Lung microvascular endothelial cell (primary cell): ENCODE results near the gene TAS1R3. TPM values are rescaled to one million over a fixed set of nuclear protein-coding genes. Genes with fewer than 3 reads are reported as not detected.

Experiments used
- DNase-seq, 2 donors: peaks; one replicate each; pipeline versions ENCODE4 v3.0.0 to v3.0.0-alpha.2; 2010; ENCODE audit warnings: low read depth in 2 of 2
- total RNA-seq: library from RNA; depleted of rRNA; stranded (reverse); fragments of >200 nt; gene quantifications from 2 replicates; pipeline ENCODE4 v1.2.1, GENCODE V29; 2014

TAS1R3 gene
- total RNA-seq, 1 donor from 2014 or later: 0.20 TPM

DNA sequence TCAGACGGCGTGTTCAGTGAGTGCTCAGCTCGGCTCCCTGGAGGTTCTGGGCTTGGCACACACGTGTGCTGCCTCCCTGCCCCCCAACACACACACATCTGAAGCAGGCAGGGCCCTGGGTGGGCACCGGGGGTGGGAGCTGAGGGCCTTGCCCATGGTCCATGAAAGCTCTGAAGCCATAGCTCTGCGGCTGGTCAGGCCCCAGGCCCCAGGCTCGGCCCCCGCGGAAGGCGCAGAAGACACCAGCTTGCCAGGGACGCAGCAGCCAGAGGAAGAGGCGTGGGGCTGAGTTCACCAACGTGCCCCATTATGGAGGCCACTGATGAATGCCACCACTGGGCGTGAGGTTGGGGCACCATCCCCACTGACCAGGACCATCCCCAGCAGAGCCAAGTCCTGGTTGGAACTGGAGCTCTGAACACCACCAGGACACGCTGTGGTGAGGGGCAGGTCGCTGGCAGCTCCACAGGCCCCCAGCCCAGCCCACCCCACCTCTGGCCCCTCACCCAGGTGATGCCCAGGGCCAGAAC lies 39.8 kb downstream of the TAS1R3 start:
- DNase-seq: no peak

- no peak for DNase-seq
These were observed 40.3 kb downstream of the TAS1R3 start for GRCh38 chr1:1371364-1371745.

- DNase-seq: peak; percentile 51 to 71
These were observed 40.9 kb downstream of the TAS1R3 start for GRCh38 chr1:1371746-1372711.

GRCh38 chr1:1373051-1373814 lies 42.2 kb downstream of the TAS1R3 start:
- DNase-seq: no peak

GRCh38 chr1:1373815-1374588 lies 42.9 kb downstream of the TAS1R3 start:
- no peak for DNase-seq

DNA sequence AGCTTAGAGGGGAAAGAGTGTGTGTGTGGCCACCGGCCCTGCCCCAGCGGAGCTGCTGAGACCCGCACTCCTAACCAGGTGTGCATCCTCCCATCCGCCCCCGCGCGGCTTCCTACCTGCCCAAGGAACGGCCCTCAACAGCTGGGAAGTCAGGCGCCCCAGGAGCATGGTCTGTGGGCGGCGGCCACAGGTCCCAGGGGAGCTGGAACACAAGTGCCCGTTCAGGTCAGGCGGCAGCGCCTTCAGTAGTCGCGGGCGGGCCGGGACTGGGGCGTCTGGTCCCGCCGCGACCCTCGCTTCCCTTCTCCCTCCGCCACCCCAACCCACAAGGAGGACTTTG lies 43.5 kb downstream of the TAS1R3 start:
- DNase-seq: no peak

GRCh38 chr1:1374929-1375662 lies 44.0 kb downstream of the TAS1R3 start, which contains the start of gene AURKAIP1:
AURKAIP1 (minus strand) TSS chr1:1375207; CDS start chr1:1374756, 451 bp downstream.
- DNase-seq: peak; percentile 100

GRCh38 chr1:1376551-1377226 lies 45.6 kb downstream of the TAS1R3 start:
- DNase-seq: no peak

GRCh38 chr1:1377540-1378205 lies 46.6 kb downstream of the TAS1R3 start:
- no peak for DNase-seq

DNA sequence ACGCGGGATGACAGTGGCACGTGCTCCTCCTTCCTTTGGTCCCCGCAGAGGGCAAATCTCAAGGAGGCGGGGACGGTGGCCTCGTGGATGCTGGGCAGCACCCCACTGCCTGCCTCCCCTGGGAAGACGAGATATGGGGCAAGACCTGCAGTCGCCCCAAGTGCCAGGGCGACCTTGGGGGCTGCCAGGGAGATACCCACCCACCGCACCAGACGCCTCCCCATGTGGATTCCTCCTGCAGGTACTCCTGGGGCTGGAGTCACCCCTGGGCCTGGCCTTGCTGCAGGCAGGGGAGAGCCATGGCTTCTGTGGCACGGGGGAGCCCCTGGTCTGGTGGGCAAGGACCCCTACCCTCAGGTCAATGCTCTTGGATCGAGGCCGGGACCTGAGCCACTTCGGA lies 49.8 kb downstream of the TAS1R3 start:
- DNase-seq: no peak

DNA sequence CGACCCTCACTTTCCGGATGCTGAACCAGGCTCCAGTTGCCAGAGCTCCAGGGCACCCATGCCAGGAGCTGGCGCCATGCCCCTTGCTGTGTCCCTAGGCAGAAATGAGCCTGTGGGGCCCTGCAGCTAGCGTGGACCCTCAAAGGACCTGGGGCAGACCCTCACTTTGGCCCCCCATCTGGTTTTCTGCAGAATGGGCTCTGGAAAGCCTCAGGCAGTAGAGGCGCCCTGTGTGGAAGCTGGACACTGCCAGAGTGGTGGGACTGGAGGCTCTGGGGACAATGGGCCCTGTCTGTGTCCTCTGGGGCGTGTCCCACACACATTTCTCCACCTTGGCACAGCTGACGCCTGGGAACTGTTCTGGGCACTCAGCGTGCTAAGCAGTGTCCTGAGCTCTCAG lies 50.2 kb downstream of the TAS1R3 start:
- DNase-seq: no peak

Other genes starting within 250 kb of the TAS1R3 start
- 4.8 and 5.2 TPM in 2 replicates for gene C1orf159, start 215.2 kb upstream of the TAS1R3 start, total RNA-seq
- not detected in 2 replicates for gene TTLL10, start 157.4 kb upstream of the TAS1R3 start, total RNA-seq
- 0.22 and 0.60 TPM in 2 replicates for gene TNFRSF18, start 124.7 kb upstream of the TAS1R3 start, total RNA-seq
- 1.5 and 4.2 TPM in 2 replicates for gene TNFRSF4, start 117.1 kb upstream of the TAS1R3 start, total RNA-seq
- 59.3 and 93.5 TPM in 2 replicates for gene SDF4, start 99.3 kb upstream of the TAS1R3 start, total RNA-seq
- 14.8 and 30.4 TPM in 2 replicates for gene B3GALT6, start 99.0 kb upstream of the TAS1R3 start, total RNA-seq
- gene C1QTNF12, start 84.6 kb upstream of the TAS1R3 start, total RNA-seq: 0.20 and 0.22 TPM in 2 replicates
- 28.1 and 34.9 TPM in 2 replicates for gene UBE2J2, start 57.4 kb upstream of the TAS1R3 start, total RNA-seq
- gene SCNN1D, start 50.8 kb upstream of the TAS1R3 start, total RNA-seq: under 0.01 and 0.20 TPM in 2 replicates
- 10.0 and 14.7 TPM in 2 replicates for gene ACAP3, start 23.4 kb upstream of the TAS1R3 start, total RNA-seq
- 6.9 and 8.1 TPM in 2 replicates for gene PUSL1, start 22.7 kb upstream of the TAS1R3 start, total RNA-seq
- gene INTS11, start 6.6 kb upstream of the TAS1R3 start, total RNA-seq: 44.9 and 50.4 TPM in 2 replicates
- gene CPTP, start 6.5 kb upstream of the TAS1R3 start, total RNA-seq: 10.7 and 16.3 TPM in 2 replicates
- 19.4 and 39.7 TPM in 2 replicates for gene DVL1, start 18.1 kb downstream of the TAS1R3 start, total RNA-seq
- gene MXRA8, start 27.3 kb downstream of the TAS1R3 start, total RNA-seq: 0.20 and 0.44 TPM in 2 replicates
- gene AURKAIP1, start 43.9 kb downstream of the TAS1R3 start, total RNA-seq: 83.2 and 87.7 TPM in 2 replicates
- gene CCNL2, start 68.1 kb downstream of the TAS1R3 start, total RNA-seq: 36.0 and 57.9 TPM in 2 replicates
- gene MRPL20, start 76.0 kb downstream of the TAS1R3 start, total RNA-seq: 79.8 and 90.2 TPM in 2 replicates
- gene ANKRD65, start 90.0 kb downstream of the TAS1R3 start, total RNA-seq: under 0.01 and 0.22 TPM in 2 replicates
- gene VWA1, start 104.4 kb downstream of the TAS1R3 start, total RNA-seq: 2.2 and 5.0 TPM in 2 replicates
- under 0.01 TPM in 2 replicates for gene ATAD3C, start 118.4 kb downstream of the TAS1R3 start, total RNA-seq
- 13.5 and 19.4 TPM in 2 replicates for gene ATAD3B, start 140.5 kb downstream of the TAS1R3 start, total RNA-seq
- 17.1 and 22.2 TPM in 2 replicates for gene ATAD3A, start 180.9 kb downstream of the TAS1R3 start, total RNA-seq
- gene TMEM240, start 209.3 kb downstream of the TAS1R3 start, total RNA-seq: 1.1 and 1.4 TPM in 2 replicates
- gene SSU72, start 243.6 kb downstream of the TAS1R3 start, total RNA-seq: 49.3 and 50.8 TPM in 2 replicates